Naive thymus-derived CD4-positive, alpha-beta T cell (primary cell): ENCODE measurements around the gene ZBTB40. TPM values are rescaled to one million over a fixed set of nuclear protein-coding genes. Genes with fewer than 3 reads are reported as not detected.

Source experiments
- ATAC-seq: fragments of 150-1000 bp; cut with Tn5 transposase; 2 replicates; pipeline ENCODE4 v1.10.0; 2021; ENCODE audit warnings: mild to moderate bottlenecking, moderate library complexity
- CTCF ChIA-PET: fragments of 350-600 bp; sonication (Branson Sonifier 250); formaldehyde crosslinking; loops from one replicate; lab custom pipeline; 2021; ENCODE audit warnings: antibody characterized with exemption; lab: Charles Lee
- POLR2A ChIA-PET: fragments of 350-600 bp; sonication (Branson Sonifier 250); formaldehyde crosslinking; loops from one replicate; lab custom pipeline; 2021; ENCODE audit warnings: antibody characterized with exemption, inconsistent platforms; lab: Charles Lee
- DNase-seq, 9 donors: peaks; one replicate each; pipeline versions ENCODE4 v3.0.0 to v3.0.0-alpha.2; 2020 to 2022; ENCODE audit warnings: mixed read lengths in 1 of 9
- H3K27ac ChIP-seq: one replicate; pipeline ENCODE4 v1.7.0; 2013; ENCODE audit warnings: mild to moderate bottlenecking, low read depth, low read length, moderate library complexity
- H3K27me3 ChIP-seq, 2 donors: one replicate each; pipeline ENCODE4 v1.7.0; 2013; ENCODE audit warnings: low read length in 2 of 2, mild to moderate bottlenecking in 2 of 2, moderate library complexity in 2 of 2; ENCODE audit not compliant: control insufficient read depth in 2 of 2, insufficient read depth in 2 of 2
- H3K36me3 ChIP-seq, 3 experiments: 1 replicate in 2 of 3; 2 replicates in 1 of 3; pipeline ENCODE4 v1.7.0; 2013; ENCODE audit warnings: low read length in 3 of 3, mild to moderate bottlenecking in 3 of 3, moderate library complexity in 1 of 3; ENCODE audit not compliant: insufficient read depth in 3 of 3, control insufficient read depth in 2 of 3
- H3K4me1 ChIP-seq, 2 donors: one replicate each; pipeline ENCODE4 v1.7.0; 2013; ENCODE audit warnings: low read length in 2 of 2, mild to moderate bottlenecking in 2 of 2, moderate library complexity in 1 of 2; ENCODE audit not compliant: control insufficient read depth in 2 of 2, insufficient read depth in 2 of 2
- H3K4me3 ChIP-seq: 2 replicates; pipeline ENCODE4 v1.7.0; 2013; ENCODE audit warnings: mild to moderate bottlenecking, low read length
- H3K9me3 ChIP-seq, 3 experiments: 1 replicate in 2 of 3; 2 replicates in 1 of 3; pipeline ENCODE4 v1.7.0; 2013; ENCODE audit warnings: low read length in 3 of 3; ENCODE audit not compliant: control insufficient read depth in 2 of 3
- H3K27ac Mint-ChIP-seq, 9 donors: one replicate each; pipeline ENCODE4 v1.8.0; 2020 to 2022; ENCODE audit warnings: mixed read lengths in 9 of 9, mild to moderate bottlenecking in 8 of 9, moderate library complexity in 5 of 9, inconsistent platforms in 2 of 9
- H3K27me3 Mint-ChIP-seq, 5 donors: one replicate each; pipeline ENCODE4 v1.8.0; 2021 to 2022; ENCODE audit warnings: mixed read lengths in 5 of 5, mild to moderate bottlenecking in 1 of 5
- H3K36me3 Mint-ChIP-seq, 5 donors: one replicate each; pipeline ENCODE4 v1.8.0; 2020 to 2022; ENCODE audit warnings: mixed read lengths in 5 of 5, mild to moderate bottlenecking in 3 of 5, inconsistent platforms in 1 of 5
- H3K4me1 Mint-ChIP-seq, 7 donors: one replicate each; pipeline ENCODE4 v1.8.0; 2020 to 2022; ENCODE audit warnings: mixed read lengths in 7 of 7, mild to moderate bottlenecking in 3 of 7, inconsistent platforms in 1 of 7
- H3K4me3 Mint-ChIP-seq, 10 donors: one replicate each; pipeline ENCODE4 v1.8.0; 2020 to 2022; ENCODE audit warnings: mild to moderate bottlenecking in 10 of 10, mixed read lengths in 10 of 10, moderate library complexity in 6 of 10, inconsistent platforms in 2 of 10
- H3K9me3 Mint-ChIP-seq, 11 donors: one replicate each; pipeline ENCODE4 v1.8.0; 2020 to 2022; ENCODE audit warnings: mixed read lengths in 11 of 11, mild to moderate bottlenecking in 4 of 11, inconsistent platforms in 1 of 11, moderate library complexity in 1 of 11
- intact Hi-C, 2 donors: fragments of 100-400 bp; cut with micrococcal nuclease; formaldehyde crosslinking; loops; one replicate each; pipeline ENCODE4 v1.15.1; 2023
- polyA plus RNA-seq, 2 donors: library from polyadenylated mRNA; unstranded; fragments of 300-500 nt; fragmentation: Illumina TruSeq; gene quantifications; one replicate each; pipeline ENCODE4 v1.2.3, GENCODE V29; 2021
- total RNA-seq, 6 experiments: library from RNA in 5 of 6; stranded (reverse) in 5 of 6; gene quantifications; 1 replicate in 5 of 6; 2 replicates in 1 of 6; pipeline ENCODE4 v1.2.3 and lab custom pipeline; 2021 to 2026

The ZBTB40 gene
- total and polyA plus RNA-seq, 7 experiments from 2014 or later: 5.7 to 60.6 (median 35.9) TPM

DNA sequence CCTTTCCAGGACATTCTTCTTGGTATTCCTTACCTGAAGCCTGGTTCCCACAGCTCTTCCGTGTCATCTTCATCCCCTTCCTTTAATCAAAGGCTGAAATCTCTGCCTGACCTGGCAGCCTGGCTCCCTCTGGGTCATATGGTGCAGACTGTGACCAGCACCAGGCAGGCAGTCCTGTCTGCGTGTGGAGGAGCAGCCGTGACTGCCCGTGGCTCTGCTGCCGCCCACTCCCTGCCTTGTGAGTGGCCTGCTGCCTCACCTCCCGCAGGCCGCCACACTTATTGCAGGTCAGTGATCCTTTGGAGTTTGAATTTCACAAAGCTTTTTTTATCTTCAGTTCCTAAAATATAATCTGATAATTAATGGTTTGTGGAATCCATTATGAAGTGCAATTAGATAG is 75.5 kb downstream of the ZBTB40 start:
- ATAC-seq (no peak), DNase-seq (no peak)
- intact Hi-C loops: no loop called here
- no peaks in the 10 kb centered on the region for H3K27me3 ChIP-seq
- POLR2A ChIA-PET: no interaction called here
- H3K9me3 ChIP-seq: no peaks in the 10 kb centered on the region
- Mint-ChIP-seq H3K4me3 (no peak overlapping the region), H3K4me1 (no peaks in the 10 kb centered on the region), H3K27ac (no peak overlapping the region), H3K27me3 (no peaks in the 10 kb centered on the region), H3K36me3 (peaks cover 3 to 65% (median 19%) of the 10 kb centered on the region in 5 donors), H3K9me3 (no peaks in the 10 kb centered on the region)
- H3K4me3 ChIP-seq: no peak overlapping the region
- H3K36me3 ChIP-seq: peaks cover 0 to 76% (median 18%) of the 10 kb centered on the region in 3 experiments
- CTCF ChIA-PET: interaction anchor here (0.6 kb wide), 1 partner anchor 1952 kb away, joined by 3 read pairs; no protein-coding TSS in a partner anchor
- no peaks in the 10 kb centered on the region for H3K4me1 ChIP-seq
- H3K27ac ChIP-seq: no peak overlapping the region

DNA sequence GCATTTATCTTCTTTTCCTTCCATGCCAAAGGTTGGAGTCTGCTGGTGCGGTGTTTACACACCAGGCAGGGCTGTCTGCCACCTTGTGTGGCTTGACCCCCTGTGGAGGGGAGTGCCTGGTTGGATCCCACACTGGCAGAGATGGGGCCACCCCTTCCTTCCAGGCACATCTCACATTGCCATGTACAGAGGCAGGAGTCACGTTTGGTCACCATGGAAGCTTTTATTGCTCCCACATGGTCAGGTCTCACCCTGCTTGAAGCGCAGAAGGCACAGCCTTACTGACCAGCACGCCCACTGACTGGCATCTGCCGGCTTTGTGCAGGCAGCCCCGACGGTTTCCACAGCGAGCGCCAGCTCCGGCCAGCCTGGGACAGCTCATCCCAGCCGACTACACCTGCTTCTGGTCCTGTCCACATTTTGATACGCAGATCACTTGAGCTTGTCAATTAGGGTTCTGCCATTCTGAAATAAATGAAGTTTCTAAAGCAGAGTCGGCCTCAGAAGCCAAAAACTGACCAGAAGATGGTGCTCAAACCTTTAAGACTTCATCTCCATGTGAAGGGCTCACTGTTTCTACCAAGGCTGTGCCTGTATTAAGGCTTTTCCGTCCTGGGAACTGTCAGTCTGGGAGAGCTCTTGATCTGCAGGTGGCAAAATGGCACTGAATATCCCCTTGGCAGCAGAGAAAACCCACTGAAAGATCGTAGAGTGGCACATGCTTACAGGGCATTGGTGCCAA is 76.1 kb downstream of the ZBTB40 start:
- no peak overlapping the region for H3K27ac Mint-ChIP-seq

DNA sequence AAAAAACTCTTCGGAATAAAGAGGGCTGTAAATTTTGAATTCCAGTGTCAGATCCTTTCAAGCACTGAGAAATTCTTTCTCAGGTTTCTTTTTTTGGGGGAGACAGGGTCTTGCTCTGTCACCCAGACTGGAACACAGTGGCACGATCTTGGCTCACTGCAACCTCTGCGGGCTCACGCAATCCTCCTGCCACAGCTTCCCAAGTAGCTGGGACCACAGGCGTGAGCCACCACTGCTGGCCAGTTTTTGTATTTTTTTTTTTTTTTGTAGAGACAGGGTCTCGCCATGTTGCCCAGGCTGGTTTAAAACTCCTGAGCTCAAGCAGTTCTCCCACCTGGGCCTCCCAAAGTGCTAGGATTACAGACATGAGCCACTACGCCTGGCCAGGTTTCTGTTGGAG is 76.8 kb downstream of the ZBTB40 start:
- Histone ChIP-seq H3K27ac (no peak overlapping the region), H3K4me1 (no peaks in the 10 kb centered on the region), H3K4me3 (no peak overlapping the region), H3K36me3 (peaks cover 0 to 71% (median 13%) of the 10 kb centered on the region in 3 experiments), H3K27me3 (no peaks in the 10 kb centered on the region), H3K9me3 (no peaks in the 10 kb centered on the region)
- no peaks in the 10 kb centered on the region for H3K4me1 Mint-ChIP-seq
- no peak overlapping the region for H3K27ac Mint-ChIP-seq
- intact Hi-C loops: no loop called here
- H3K27me3 Mint-ChIP-seq: no peaks in the 10 kb centered on the region
- ChIA-PET POLR2A (no interaction called here), CTCF (no interaction called here)
- DNase-seq (no peak), ATAC-seq (no peak)
- no peak overlapping the region for H3K4me3 Mint-ChIP-seq
- H3K36me3 Mint-ChIP-seq: peaks cover 3 to 63% (median 15%) of the 10 kb centered on the region in 5 donors
- H3K9me3 Mint-ChIP-seq: no peaks in the 10 kb centered on the region

More for the DNA sequence above, 76.1 kb downstream of the ZBTB40 start:
- Histone ChIP-seq H3K9me3 (no peaks in the 10 kb centered on the region), H3K4me3 (no peak overlapping the region), H3K27me3 (no peaks in the 10 kb centered on the region), H3K36me3 (peaks cover 0 to 75% (median 13%) of the 10 kb centered on the region in 3 experiments), H3K27ac (no peak overlapping the region), H3K4me1 (no peaks in the 10 kb centered on the region)
- H3K4me3 Mint-ChIP-seq: no peak overlapping the region
- CTCF ChIA-PET: interaction anchor here (0.6 kb wide), 1 partner anchor 1952 kb away, joined by 3 read pairs; no protein-coding TSS in a partner anchor
- no peak for ATAC-seq
- no peaks in the 10 kb centered on the region for H3K9me3 Mint-ChIP-seq
- no peak for DNase-seq
- POLR2A ChIA-PET: no interaction called here
- no peaks in the 10 kb centered on the region for H3K4me1 Mint-ChIP-seq
- intact Hi-C loops: no loop called here
- no peaks in the 10 kb centered on the region for H3K27me3 Mint-ChIP-seq
- peaks cover 3 to 62% (median 16%) of the 10 kb centered on the region in 5 donors for H3K36me3 Mint-ChIP-seq

DNA sequence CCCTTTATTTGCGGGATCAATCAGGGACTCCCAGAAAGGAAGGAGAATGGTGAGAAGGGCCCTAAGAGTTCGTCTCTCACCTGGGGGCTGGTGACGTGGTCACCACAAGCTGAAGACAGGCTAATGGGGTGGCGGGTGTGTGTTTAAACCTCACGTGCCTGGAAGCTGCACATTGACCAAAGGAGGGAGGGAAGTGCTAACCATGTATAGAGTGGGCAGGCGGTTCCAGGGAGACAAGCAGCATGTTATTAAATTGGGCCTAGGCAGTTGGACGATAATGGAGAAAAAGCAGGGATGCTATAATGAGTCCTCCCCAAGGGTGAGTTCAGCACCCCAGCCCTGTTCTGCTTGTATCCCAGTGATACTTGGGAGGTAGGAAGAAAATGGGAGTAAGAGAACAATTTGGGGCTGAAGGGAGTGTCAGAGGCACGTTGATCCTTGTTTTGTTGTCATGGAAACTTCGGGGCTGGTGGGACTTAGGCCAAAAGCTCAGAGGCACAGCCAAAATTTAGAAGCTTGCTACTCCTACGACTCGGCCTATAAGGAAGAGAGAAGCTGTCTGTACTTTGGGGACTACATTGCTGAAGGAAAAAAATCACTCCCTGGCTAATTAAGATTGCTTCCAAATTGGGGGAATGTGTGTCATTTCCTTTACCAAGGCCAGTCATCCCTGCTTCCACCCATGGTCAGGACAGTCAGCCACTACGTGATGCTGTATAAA is 78.4 kb downstream of the ZBTB40 start:
- no peaks in the 10 kb centered on the region for H3K9me3 Mint-ChIP-seq
- CTCF ChIA-PET: interaction anchor here (0.5 kb wide), 1 partner anchor 46 kb away, joined by 4 read pairs; no protein-coding TSS in a partner anchor
- Histone ChIP-seq H3K27me3 (no peaks in the 10 kb centered on the region), H3K27ac (no peak overlapping the region), H3K4me1 (no peaks in the 10 kb centered on the region), H3K9me3 (no peaks in the 10 kb centered on the region), H3K4me3 (no peak overlapping the region), H3K36me3 (peaks cover 0 to 60% (median 5%) of the 10 kb centered on the region in 3 experiments)
- no peaks in the 10 kb centered on the region for H3K4me1 Mint-ChIP-seq
- no peaks in the 10 kb centered on the region for H3K27me3 Mint-ChIP-seq
- peaks cover 3 to 51% (median 5%) of the 10 kb centered on the region in 5 donors for H3K36me3 Mint-ChIP-seq
- DNase-seq: no peak
- POLR2A ChIA-PET: no interaction called here
- no peak for ATAC-seq
- intact Hi-C loops: no loop called here
- peak overlapping the region in 3 of 9 donors; percentile 4 to 47 (median 46) for H3K27ac Mint-ChIP-seq
- no peak overlapping the region for H3K4me3 Mint-ChIP-seq

DNA sequence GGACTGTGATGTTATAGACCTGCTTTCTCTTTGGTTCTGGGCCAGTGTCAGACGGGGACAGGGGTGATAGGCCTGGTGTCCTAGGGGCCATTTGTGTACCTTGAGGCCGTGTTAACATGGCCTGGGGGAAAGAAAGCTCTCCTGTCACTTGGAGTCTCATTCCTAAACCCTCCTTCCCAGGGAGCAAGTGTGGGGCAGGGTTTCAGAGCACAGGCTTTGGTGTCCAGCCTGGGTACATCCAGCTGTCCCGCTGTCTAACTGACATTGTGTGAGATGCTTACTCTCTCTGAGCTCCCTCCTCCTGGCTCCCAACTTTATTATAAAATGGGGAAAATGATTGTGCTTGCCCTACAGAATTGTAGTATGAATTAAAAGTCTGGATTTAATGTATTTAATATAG is 79.1 kb downstream of the ZBTB40 start:
- Histone ChIP-seq H3K4me1 (no peaks in the 10 kb centered on the region), H3K4me3 (no peak overlapping the region), H3K27ac (no peak overlapping the region), H3K27me3 (no peaks in the 10 kb centered on the region), H3K36me3 (peaks cover 0 to 54% (median 5%) of the 10 kb centered on the region in 3 experiments), H3K9me3 (no peaks in the 10 kb centered on the region)
- H3K27me3 Mint-ChIP-seq: no peaks in the 10 kb centered on the region
- peaks cover 0 to 45% (median 5%) of the 10 kb centered on the region in 5 donors for H3K36me3 Mint-ChIP-seq
- intact Hi-C loops: no loop called here
- ChIA-PET CTCF (no interaction called here), POLR2A (no interaction called here)
- no peaks in the 10 kb centered on the region for H3K9me3 Mint-ChIP-seq
- no peak overlapping the region for H3K27ac Mint-ChIP-seq
- ATAC-seq (no peak), DNase-seq (no peak)
- H3K4me3 Mint-ChIP-seq: no peak overlapping the region
- H3K4me1 Mint-ChIP-seq: no peaks in the 10 kb centered on the region

DNA sequence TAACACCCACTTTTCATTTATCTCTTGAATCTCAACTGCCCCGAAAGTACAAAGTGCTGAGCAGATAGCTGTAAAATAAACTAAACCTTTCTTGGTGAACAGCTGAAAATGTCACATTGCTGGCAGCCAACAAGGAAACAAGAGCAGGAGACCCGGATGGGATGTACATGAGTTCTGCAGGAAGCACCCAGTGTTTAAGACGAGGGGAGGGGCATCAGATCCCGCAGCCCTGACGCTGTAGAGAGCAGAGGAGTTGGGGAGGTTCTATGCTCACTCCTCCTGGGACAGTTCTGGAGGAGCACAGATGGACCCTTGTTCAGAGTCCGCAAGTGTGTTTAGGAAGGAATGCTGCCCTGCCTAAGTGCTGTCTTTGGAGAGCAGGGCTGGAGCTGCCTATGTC is 79.6 kb downstream of the ZBTB40 start:
- peak overlapping the region in 2 of 9 donors; percentile 5 to 25 for H3K27ac Mint-ChIP-seq
- no peaks in the 10 kb centered on the region for H3K9me3 Mint-ChIP-seq
- POLR2A ChIA-PET: interaction anchor here (0.6 kb wide), 1 partner anchor 44 kb away, joined by 3 read pairs; no protein-coding TSS in a partner anchor

More for the DNA sequence above, 79.6 kb downstream of the ZBTB40 start:
- Mint-ChIP-seq H3K4me3 (no peak overlapping the region), H3K27me3 (no peaks in the 10 kb centered on the region), H3K4me1 (no peaks in the 10 kb centered on the region), H3K36me3 (peaks cover 0 to 41% (median 3%) of the 10 kb centered on the region in 5 donors)
- DNase-seq (no peak), ATAC-seq (no peak)
- no peaks in the 10 kb centered on the region for H3K27me3 ChIP-seq
- intact Hi-C loops: no loop called here
- no peak overlapping the region for H3K27ac ChIP-seq
- H3K4me3 ChIP-seq: no peak overlapping the region
- peaks cover 0 to 49% (median 5%) of the 10 kb centered on the region in 3 experiments for H3K36me3 ChIP-seq
- H3K4me1 ChIP-seq: no peaks in the 10 kb centered on the region
- CTCF ChIA-PET: no interaction called here
- H3K9me3 ChIP-seq: no peaks in the 10 kb centered on the region
